ENCODE results near the gene FAAP100.
A peak's percentile ranks its signal among the peaks of the same experiment; 100 is the strongest.
"Not testable (repeated sequence)": the region's sequence is repeated elsewhere in the genome, so short reads cannot be mapped to it uniquely, and the experiment has no call there.

FAAP100 gene

GRCh38 chr17:81552244-81553017 lies at the start of gene FAAP100:
FAAP100 (minus strand) TSS chr17:81552353; CDS start chr17:81552330, 23 bp downstream.
- DNase-seq: no peak

- peak; percentile 28 for DNase-seq
Measured at GRCh38 chr17:81601525-81602120, 49.5 kb upstream of the FAAP100 start.

GRCh38 chr17:81599719-81600486 lies 47.8 kb upstream of the FAAP100 start:
- no peak for DNase-seq

- no peak for DNase-seq
Measured at GRCh38 chr17:81593105-81593871, 41.1 kb upstream of the FAAP100 start.

- DNase-seq: no peak
Measured at GRCh38 chr17:81591971-81592370, 39.8 kb upstream of the FAAP100 start.

- no peak for DNase-seq
Measured at GRCh38 chr17:81590121-81590520, 38.0 kb upstream of the FAAP100 start.

GRCh38 chr17:81589612-81590011 lies 37.5 kb upstream of the FAAP100 start:
- no peak for DNase-seq

GRCh38 chr17:81586096-81586495 lies 33.9 kb upstream of the FAAP100 start:
- no peak for DNase-seq

- not testable (repeated sequence) for DNase-seq
Measured at GRCh38 chr17:81584771-81585170, 32.6 kb upstream of the FAAP100 start.

GRCh38 chr17:81583589-81584342 lies 31.6 kb upstream of the FAAP100 start:
- no peak for DNase-seq

- no peak for DNase-seq
Measured at GRCh38 chr17:81582749-81583148, 30.6 kb upstream of the FAAP100 start.

GRCh38 chr17:81582341-81582740 lies 30.2 kb upstream of the FAAP100 start:
- DNase-seq: no peak

GRCh38 chr17:81581758-81582157 lies 29.6 kb upstream of the FAAP100 start:
- no peak for DNase-seq

GRCh38 chr17:81580481-81580880 lies 28.3 kb upstream of the FAAP100 start:
- no peak for DNase-seq

GRCh38 chr17:81579821-81580321 lies 27.7 kb upstream of the FAAP100 start:
- DNase-seq: no peak

GRCh38 chr17:81579298-81579697 lies 27.1 kb upstream of the FAAP100 start:
- no peak for DNase-seq

GRCh38 chr17:81578561-81579225 lies 26.5 kb upstream of the FAAP100 start:
- no peak for DNase-seq

- DNase-seq: no peak
Measured at GRCh38 chr17:81578038-81578441, 25.9 kb upstream of the FAAP100 start.

GRCh38 chr17:81577278-81578000 lies 25.3 kb upstream of the FAAP100 start:
- DNase-seq: no peak

- no peak for DNase-seq
Measured at GRCh38 chr17:81576621-81577277, 24.6 kb upstream of the FAAP100 start.
